OCI-LY3 (cell line): Measurements from ENCODE around the gene WDR70.

Source experiments
- CTCF ChIP-seq: fragments of 200-600, 300-600 bp; sonication (generic); IDR thresholded peaks from 2 replicates; pipeline ENCODE4 v1.5.1; 2014; ENCODE audit warnings: antibody characterized with exemption, low read length, low read depth
- EZH2phosphoT487 ChIP-seq: fragments of 200-600 bp; shearing (Covaris generic); IDR thresholded peaks from 2 replicates; pipeline ENCODE4 v1.6.1; 2018; ENCODE audit warnings: antibody characterized with exemption, mixed run types, low read depth

DNA sequence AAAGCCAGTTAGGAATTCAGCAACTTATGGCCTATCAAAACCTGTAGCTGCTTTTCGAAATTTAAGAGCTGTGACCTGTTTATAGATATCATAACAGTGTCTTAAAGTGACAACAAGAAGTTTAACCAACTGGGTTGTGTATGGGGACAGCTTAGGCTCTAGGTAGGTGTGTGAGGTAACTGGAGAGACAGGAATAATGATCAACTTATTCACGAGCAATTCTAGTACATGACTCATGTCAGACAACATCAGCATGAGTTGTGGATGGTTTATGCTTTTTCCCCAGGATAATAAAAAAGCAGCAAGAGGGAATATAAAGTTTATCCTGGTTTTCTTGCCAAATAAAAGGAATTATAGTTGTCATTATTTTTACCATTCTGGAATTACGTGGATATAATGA is 372.1 kb downstream of the WDR70 start:
- no peak for TF ChIP-seq CTCF
- TF ChIP-seq EZH2phosphoT487, result no peak
